Measurements from ENCODE around the gene DRAXIN.

Gene DRAXIN

GRCh38 chr1:11690397-11691301, 861 bp upstream of the DRAXIN start:
- no peak for DNase-seq (ENCODE audit: low read depth)

- DNase-seq (ENCODE audit: low read depth): no peak
These were observed 610 bp downstream of the DRAXIN start for GRCh38 chr1:11691928-11692711.

GRCh38 chr1:11693024-11693590, 1.6 kb downstream of the DRAXIN start:
- peak; percentile 35 for DNase-seq (ENCODE audit: low read depth)

GRCh38 chr1:11693917-11694316, 2.4 kb downstream of the DRAXIN start:
- DNase-seq (ENCODE audit: low read depth): no peak

GRCh38 chr1:11695861-11696260, 4.4 kb downstream of the DRAXIN start:
- no peak for DNase-seq (ENCODE audit: low read depth)

GRCh38 chr1:11697188-11697892, 5.8 kb downstream of the DRAXIN start:
- DNase-seq (ENCODE audit: low read depth): no peak

GRCh38 chr1:11697893-11698210, 6.3 kb downstream of the DRAXIN start:
- DNase-seq (ENCODE audit: low read depth): no peak

- DNase-seq (ENCODE audit: low read depth): no peak
These were observed 9.3 kb downstream of the DRAXIN start for GRCh38 chr1:11700601-11701467.

- no peak for DNase-seq (ENCODE audit: low read depth)
These were observed 10.0 kb downstream of the DRAXIN start for GRCh38 chr1:11701551-11701961.

- no peak for DNase-seq (ENCODE audit: low read depth)
These were observed 10.7 kb downstream of the DRAXIN start for GRCh38 chr1:11701981-11702803.

GRCh38 chr1:11703357-11704193, 12.1 kb downstream of the DRAXIN start:
- no peak for DNase-seq (ENCODE audit: low read depth)

GRCh38 chr1:11704194-11704529, 12.7 kb downstream of the DRAXIN start:
- DNase-seq (ENCODE audit: low read depth): no peak

- DNase-seq (ENCODE audit: low read depth): no peak
These were observed 13.4 kb downstream of the DRAXIN start for GRCh38 chr1:11704691-11705475.

GRCh38 chr1:11705596-11705995, 14.1 kb downstream of the DRAXIN start:
- no peak for DNase-seq (ENCODE audit: low read depth)

- no peak for DNase-seq (ENCODE audit: low read depth)
These were observed 14.8 kb downstream of the DRAXIN start for GRCh38 chr1:11706292-11706691.

- no peak for DNase-seq (ENCODE audit: low read depth)
These were observed 16.2 kb downstream of the DRAXIN start for GRCh38 chr1:11707621-11708276.

GRCh38 chr1:11708554-11709350, 17.2 kb downstream of the DRAXIN start:
- DNase-seq (ENCODE audit: low read depth): no peak

All from non-pigmented ciliary epithelial cell (primary cell).